Progenitor cell of endocrine pancreas (in vitro differentiated cells): ENCODE results near the gene MEIKIN. TPM values are rescaled to one million over a fixed set of nuclear protein-coding genes. Genes with fewer than 3 reads are reported as not detected.

ENCODE experiments used
- DNase-seq: peaks from one replicate; pipeline ENCODE4 v3.0.0; 2021; ENCODE audit warnings: low spot score; ENCODE audit not compliant: unreplicated experiment
- H3K27ac Mint-ChIP-seq: 2 replicates; pipeline ENCODE4 v1.8.0; 2021; ENCODE audit warnings: mild to moderate bottlenecking, moderate library complexity, mixed read lengths
- H3K27me3 Mint-ChIP-seq: 2 replicates; pipeline ENCODE4 v1.8.0; 2021; ENCODE audit warnings: mixed read lengths
- H3K36me3 Mint-ChIP-seq: 2 replicates; pipeline ENCODE4 v1.8.0; 2022; ENCODE audit warnings: mixed read lengths; ENCODE audit not compliant: insufficient read depth
- H3K4me1 Mint-ChIP-seq: 2 replicates; pipeline ENCODE4 v1.8.0; 2021; ENCODE audit warnings: low read depth, mixed read lengths
- H3K4me3 Mint-ChIP-seq: 2 replicates; pipeline ENCODE4 v1.8.0; 2021; ENCODE audit warnings: low read depth, mild to moderate bottlenecking, moderate library complexity, mixed read lengths
- H3K9me3 Mint-ChIP-seq: 2 replicates; pipeline ENCODE4 v1.8.0; 2021; ENCODE audit warnings: low read depth, mixed read lengths
- CTCF ChIP-seq: fragments of 200-600 bp; sonication (generic); IDR thresholded peaks from one replicate; pipeline ENCODE4 v1.5.0; 2021; ENCODE audit warnings: antibody characterized with exemption, mild to moderate bottlenecking; ENCODE audit not compliant: unreplicated experiment
- total RNA-seq: library from RNA; stranded (reverse); gene quantifications from 2 replicates; pipeline ENCODE4 v1.2.1, GENCODE V29; 2021

The MEIKIN gene
- total RNA-seq, 1 donor from 2014 or later = not detected

- no peaks in the 10 kb centered on the region for H3K9me3 Mint-ChIP-seq
- H3K4me3 Mint-ChIP-seq = no peak overlapping the region
- peak; percentile 28 for TF ChIP-seq CTCF
- no peaks in the 10 kb centered on the region for H3K36me3 Mint-ChIP-seq
- no peaks in the 10 kb centered on the region for H3K4me1 Mint-ChIP-seq
- H3K27ac Mint-ChIP-seq = no peak overlapping the region
- peaks cover 3% of the 10 kb centered on the region for H3K27me3 Mint-ChIP-seq
- DNase-seq = no peak
Observed at GRCh38 chr5:131810510-131811249, 134.8 kb downstream of the MEIKIN start.

DNA sequence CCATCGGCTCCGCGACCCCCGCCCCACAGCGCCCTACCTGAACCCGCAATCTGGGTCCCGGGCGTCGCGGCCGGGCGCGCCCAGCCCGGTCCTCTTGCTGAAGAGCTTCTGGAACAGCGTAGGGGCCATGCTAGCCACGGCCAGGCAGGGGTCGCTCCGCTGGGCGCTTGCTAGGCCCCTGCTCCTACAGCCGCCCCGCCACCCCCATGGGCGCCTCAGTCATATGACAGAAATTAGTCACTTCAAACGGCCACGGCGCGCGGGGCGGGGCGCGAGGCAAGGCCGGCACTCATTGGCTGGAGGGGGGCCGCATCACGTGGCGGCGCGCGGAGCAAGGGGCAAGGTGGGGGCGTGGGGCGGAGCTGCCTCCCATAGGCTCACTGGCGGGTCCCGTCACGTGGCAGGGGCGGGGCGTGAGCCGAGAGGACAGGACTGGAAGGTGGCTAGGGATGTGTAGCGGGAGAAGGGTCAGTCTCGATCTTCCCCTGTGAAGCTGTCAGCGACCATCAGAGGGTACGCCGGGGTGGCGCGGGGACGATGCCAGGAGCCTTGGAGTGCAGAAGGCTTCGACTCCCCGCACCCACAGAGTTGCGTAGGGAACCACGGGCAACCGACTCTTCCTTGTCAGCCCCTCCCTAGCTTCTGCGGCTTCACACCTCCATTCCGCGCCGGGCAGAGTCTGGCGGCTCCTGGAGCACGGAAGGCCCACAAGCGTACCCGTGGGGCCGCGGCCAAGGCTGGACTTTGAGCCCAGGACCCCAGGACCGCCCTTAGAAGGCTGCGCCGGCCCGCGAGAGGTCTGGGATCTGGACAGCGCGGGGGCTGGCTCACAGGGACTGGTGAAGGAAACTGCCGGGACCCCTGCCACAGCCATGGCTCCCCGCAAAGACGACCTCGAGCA lies 148.4 kb downstream of the MEIKIN start, which contains the start of gene FNIP1:
TSS of gene FNIP1 (minus strand) at position 225 of the 901 bp plus-strand sequence. CDS start at position 129, 96 bp downstream.
- Mint-ChIP-seq H3K36me3 (peaks cover 4% of the 10 kb centered on the region), H3K4me1 (peaks cover 16% of the 10 kb centered on the region), H3K27me3 (peaks cover 7% of the 10 kb centered on the region), H3K27ac (peak within 1 kb of the TSS; percentile 99), H3K4me3 (peak within 1 kb of the TSS; percentile 98), H3K9me3 (no peaks in the 10 kb centered on the region)
- peak; percentile 47 for TF ChIP-seq CTCF
- DNase-seq = peak; percentile 99

- Mint-ChIP-seq H3K9me3 (no peaks in the 10 kb centered on the region), H3K27me3 (peaks cover 4% of the 10 kb centered on the region), H3K27ac (peak overlapping the region; percentile 99), H3K4me1 (peaks cover 16% of the 10 kb centered on the region), H3K4me3 (peak overlapping the region; percentile 98), H3K36me3 (peaks cover 4% of the 10 kb centered on the region)
- DNase-seq = peak; percentile 42
- no peak for TF ChIP-seq CTCF
Observed at GRCh38 chr5:131795879-131796792, 149.3 kb downstream of the MEIKIN start.

GRCh38 chr5:131795228-131795627 lies 150.2 kb downstream of the MEIKIN start:
- H3K36me3 Mint-ChIP-seq = peaks cover 4% of the 10 kb centered on the region
- no peak for DNase-seq
- TF ChIP-seq CTCF = no peak
- H3K9me3 Mint-ChIP-seq = no peaks in the 10 kb centered on the region
- H3K27me3 Mint-ChIP-seq = no peaks in the 10 kb centered on the region
- H3K4me1 Mint-ChIP-seq = peaks cover 16% of the 10 kb centered on the region
- H3K27ac Mint-ChIP-seq = peak overlapping the region; percentile 92
- peak overlapping the region; percentile 98 for H3K4me3 Mint-ChIP-seq
